ENCODE data around the gene RPTOR.
"Not testable (repeated sequence)": the region's sequence is repeated elsewhere in the genome, so short reads cannot be mapped to it uniquely, and the experiment has no call there.

GRCh38 chr17:80507177-80507576 is 37.5 kb upstream of the RPTOR start:
- TF ChIP-seq CTCF, POLR2AphosphoS5 (IDR thresholded peaks at IDR 0.05): not testable (repeated sequence)
